Uterus (tissue), 4 donors: ENCODE results near the gene ADM2. TPM values are rescaled to one million over a fixed set of nuclear protein-coding genes. Genes with fewer than 3 reads are reported as not detected.
"Not testable (repeated sequence)": the region's sequence is repeated elsewhere in the genome, so short reads cannot be mapped to it uniquely, and the experiment has no call there.

Experiments used
- DNase-seq, 2 donors: peaks; one replicate each; pipeline ENCODE4 v3.0.0-alpha.2; 2019 to 2020
- H3K27ac ChIP-seq, 2 donors: fragments of 200-600 bp; sonication (generic); 1 replicate in 1 of 2; 2 replicates in 1 of 2; pipeline ENCODE4 v1.5.1; 2016 to 2018
- H3K27me3 ChIP-seq, 2 donors: fragments of 200-600 bp; sonication (generic); one replicate each; pipeline ENCODE4 v1.5.1; 2018 to 2019; ENCODE audit warnings: control low read depth in 1 of 2
- H3K36me3 ChIP-seq, 2 donors: fragments of 200-600 bp; sonication (generic); one replicate each; pipeline ENCODE4 v1.5.1; 2019; ENCODE audit warnings: control low read depth in 1 of 2
- H3K4me1 ChIP-seq, 2 donors: fragments of 200-600 bp; sonication (generic); one replicate each; pipeline ENCODE4 v1.5.1; 2018 to 2019; ENCODE audit warnings: control low read depth in 1 of 2
- H3K4me3 ChIP-seq, 2 donors: fragments of 200-600 bp; sonication (generic); 1 replicate in 1 of 2; 2 replicates in 1 of 2; pipeline ENCODE4 v1.5.1; 2018 to 2019; ENCODE audit warnings: mild to moderate bottlenecking in 1 of 2
- H3K9me3 ChIP-seq, 2 donors: fragments of 200-600 bp; sonication (generic); one replicate each; pipeline ENCODE4 v1.5.1; 2019; ENCODE audit warnings: control low read depth in 1 of 2
- POLR2A ChIP-seq, 2 donors: fragments of 450-650 bp; IDR thresholded peaks; one replicate each; pipeline ENCODE4 v1.6.1; 2016; ENCODE audit warnings: antibody characterized with exemption in 2 of 2, mild to moderate bottlenecking in 1 of 2, moderate library complexity in 1 of 2
- intact Hi-C: fragments of 100-400 bp; cut with DNase I; formaldehyde crosslinking; loops from one replicate; pipeline ENCODE4 v1.15.1; 2023; ENCODE audit warnings: low total_unique reads
- total RNA-seq, 4 donors: library from RNA; depleted of rRNA in 3 of 4; stranded (reverse); fragments of >200 nt in 3 of 4; gene quantifications; one replicate each; pipeline versions ENCODE4 v1.1.0 to v1.2.4, GENCODE V29; 2014 to 2023
- TF ChIP-seq, protein P1 (sequence below), 4 experiments: fragments of 200-600 bp in 2 of 4; fragments of 450-650 bp in 2 of 4; sonication (generic) in 2 of 4; IDR thresholded peaks; one replicate each; pipeline ENCODE4 v1.5.1; 2016 to 2019; ENCODE audit warnings: antibody characterized with exemption in 4 of 4, mild to moderate bottlenecking in 2 of 4, moderate library complexity in 1 of 4
- donor health status: DM: yes; HTN: yes; CAD: no.

The ADM2 gene
- total RNA-seq, 4 donors from 2014 or later = 0.14 to 0.95 TPM; not detected in 2

GRCh38 chr22:50518606-50519005 lies 37.3 kb downstream of the ADM2 start:
- no peak for DNase-seq
- intact Hi-C loops = no loop called here
- Histone ChIP-seq H3K4me3 (no peak overlapping the region), H3K9me3 (no peaks in the 10 kb centered on the region), H3K4me1 (no peaks in the 10 kb centered on the region), H3K36me3 (no peaks in the 10 kb centered on the region), H3K27me3 (no peaks in the 10 kb centered on the region), H3K27ac (no peak overlapping the region)
- TF ChIP-seq, protein P1, sequence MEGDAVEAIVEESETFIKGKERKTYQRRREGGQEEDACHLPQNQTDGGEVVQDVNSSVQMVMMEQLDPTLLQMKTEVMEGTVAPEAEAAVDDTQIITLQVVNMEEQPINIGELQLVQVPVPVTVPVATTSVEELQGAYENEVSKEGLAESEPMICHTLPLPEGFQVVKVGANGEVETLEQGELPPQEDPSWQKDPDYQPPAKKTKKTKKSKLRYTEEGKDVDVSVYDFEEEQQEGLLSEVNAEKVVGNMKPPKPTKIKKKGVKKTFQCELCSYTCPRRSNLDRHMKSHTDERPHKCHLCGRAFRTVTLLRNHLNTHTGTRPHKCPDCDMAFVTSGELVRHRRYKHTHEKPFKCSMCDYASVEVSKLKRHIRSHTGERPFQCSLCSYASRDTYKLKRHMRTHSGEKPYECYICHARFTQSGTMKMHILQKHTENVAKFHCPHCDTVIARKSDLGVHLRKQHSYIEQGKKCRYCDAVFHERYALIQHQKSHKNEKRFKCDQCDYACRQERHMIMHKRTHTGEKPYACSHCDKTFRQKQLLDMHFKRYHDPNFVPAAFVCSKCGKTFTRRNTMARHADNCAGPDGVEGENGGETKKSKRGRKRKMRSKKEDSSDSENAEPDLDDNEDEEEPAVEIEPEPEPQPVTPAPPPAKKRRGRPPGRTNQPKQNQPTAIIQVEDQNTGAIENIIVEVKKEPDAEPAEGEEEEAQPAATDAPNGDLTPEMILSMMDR (IDR thresholded peaks at IDR 0.05) = no peak
- no peak for TF ChIP-seq POLR2A (IDR thresholded peaks at IDR 0.05)

DNA sequence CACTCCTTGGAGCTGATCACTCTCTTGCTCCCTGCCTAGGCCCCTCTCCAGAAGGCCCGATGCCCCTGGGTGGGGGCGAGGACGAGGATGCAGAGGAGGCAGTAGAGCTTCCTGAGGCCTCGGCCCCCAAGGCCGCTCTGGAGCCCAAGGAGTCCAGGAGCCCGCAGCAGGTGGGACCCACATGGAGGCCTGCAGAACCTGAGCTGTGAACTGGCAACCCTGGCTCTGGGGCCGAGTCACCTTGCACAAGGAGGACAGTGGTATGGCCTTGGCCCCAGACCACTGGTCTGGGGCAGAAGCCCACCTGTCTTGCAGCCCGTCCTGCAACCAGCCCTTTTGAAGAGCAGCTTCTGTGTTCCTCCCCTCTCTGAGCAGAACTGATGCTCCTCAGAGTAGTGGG lies 37.8 kb downstream of the ADM2 start:
- Histone ChIP-seq H3K36me3 (no peaks in the 10 kb centered on the region), H3K4me3 (no peak overlapping the region), H3K27ac (no peak overlapping the region), H3K4me1 (no peaks in the 10 kb centered on the region), H3K27me3 (no peaks in the 10 kb centered on the region), H3K9me3 (no peaks in the 10 kb centered on the region)
- TF ChIP-seq, protein P1 (IDR thresholded peaks at IDR 0.05) = no peak
- TF ChIP-seq POLR2A (IDR thresholded peaks at IDR 0.05) = no peak
- DNase-seq = no peak
- intact Hi-C loops = no loop called here

DNA sequence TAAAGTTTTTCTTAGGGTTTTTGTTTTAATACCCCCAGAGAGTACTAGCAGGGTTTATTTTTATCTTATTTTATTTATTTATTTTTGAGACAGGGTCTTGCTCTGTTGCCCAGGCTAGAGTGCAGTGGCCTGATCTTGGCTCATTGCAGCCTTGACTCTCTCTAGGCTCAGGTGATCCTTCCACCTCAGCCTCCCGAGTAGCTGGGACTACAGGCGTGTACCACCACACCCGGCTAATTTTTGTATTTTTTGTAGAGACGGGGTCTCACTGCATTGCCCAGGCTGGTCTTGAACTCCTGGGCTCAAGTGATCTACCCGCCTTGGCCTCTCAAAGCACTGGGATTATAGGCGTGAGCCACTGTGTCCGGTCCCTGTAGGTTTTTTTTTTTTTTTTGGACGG lies 38.8 kb downstream of the ADM2 start:
- H3K27me3 ChIP-seq, H3K36me3 ChIP-seq, H3K4me1 ChIP-seq, H3K27ac ChIP-seq, H3K4me3 ChIP-seq, H3K9me3 ChIP-seq, DNase-seq, intact Hi-C loops: not testable (repeated sequence)

DNA sequence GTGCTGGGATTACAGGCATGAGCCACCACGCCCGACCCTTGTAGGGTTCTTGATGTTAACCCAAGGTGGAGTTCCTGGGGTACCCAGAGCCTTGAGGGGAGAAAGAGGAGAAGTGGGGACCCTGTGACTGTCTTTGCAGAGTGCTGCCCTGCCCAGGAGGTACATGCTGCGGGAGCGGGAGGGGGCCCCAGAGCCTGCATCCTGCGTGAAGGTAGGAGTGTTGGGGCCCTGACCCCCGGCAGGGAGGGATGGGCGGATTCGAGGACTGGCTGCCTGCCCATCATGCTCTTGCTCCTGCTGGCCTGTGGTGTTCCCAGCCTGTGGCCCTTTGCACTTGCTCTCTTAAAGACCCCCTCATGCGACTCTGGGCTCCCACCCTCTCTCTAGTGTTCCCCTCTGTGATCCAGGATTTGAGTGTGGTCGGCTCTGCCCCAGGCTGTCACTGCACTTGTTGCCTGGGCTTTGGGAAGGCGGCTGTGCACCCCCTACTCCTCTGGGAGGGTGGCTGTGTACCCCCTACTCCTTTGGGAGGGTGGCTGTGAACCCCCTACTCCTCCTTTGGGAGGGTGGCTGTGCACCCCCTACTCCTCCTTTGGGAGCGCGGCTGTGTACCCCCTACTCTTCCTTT lies 39.6 kb downstream of the ADM2 start:
- H3K36me3 ChIP-seq = no peaks in the 10 kb centered on the region

DNA sequence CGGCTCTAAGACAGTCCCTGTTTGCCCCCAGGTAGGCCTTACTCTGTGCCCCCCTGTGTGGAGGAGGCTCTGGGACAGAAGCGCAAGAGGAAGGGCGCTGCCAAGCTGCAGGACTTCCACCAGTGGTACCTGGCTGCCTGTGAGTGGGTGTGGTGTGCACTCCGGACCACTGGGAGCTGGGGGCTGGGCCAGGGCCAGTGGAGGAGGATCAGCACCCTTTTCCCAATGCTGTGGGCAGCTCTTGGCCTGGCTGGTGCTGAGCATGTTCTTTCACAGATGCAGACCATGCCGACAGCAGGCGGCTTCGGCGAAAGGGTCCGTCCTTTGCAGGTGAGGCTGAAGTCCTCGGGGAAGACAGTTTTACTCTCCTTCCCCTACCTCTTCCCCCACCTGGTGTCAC lies 40.4 kb downstream of the ADM2 start:
- H3K27me3 ChIP-seq = no peaks in the 10 kb centered on the region
- H3K4me3 ChIP-seq = no peak overlapping the region
- no peak overlapping the region for H3K27ac ChIP-seq
- intact Hi-C loops = no loop called here
- no peaks in the 10 kb centered on the region for H3K4me1 ChIP-seq
- no peaks in the 10 kb centered on the region for H3K9me3 ChIP-seq
- DNase-seq = no peak
- H3K36me3 ChIP-seq = no peaks in the 10 kb centered on the region
- TF ChIP-seq POLR2A (IDR thresholded peaks at IDR 0.05) = no peak
- TF ChIP-seq, protein P1 (IDR thresholded peaks at IDR 0.05) = no peak

More for the DNA sequence above, 39.6 kb downstream of the ADM2 start:
- Histone ChIP-seq H3K27me3 (no peaks in the 10 kb centered on the region), H3K4me1 (no peaks in the 10 kb centered on the region), H3K9me3 (no peaks in the 10 kb centered on the region), H3K4me3 (no peak overlapping the region), H3K27ac (no peak overlapping the region)
- TF ChIP-seq, protein P1 (IDR thresholded peaks at IDR 0.05) = no peak
- intact Hi-C loops = no loop called here
- DNase-seq = no peak
